Left lung (tissue), 10 donors: ENCODE measurements around the gene GPR183. TPM values are rescaled to one million over a fixed set of nuclear protein-coding genes. Genes with fewer than 3 reads are reported as not detected.
"Not testable (repeated sequence)": the region's sequence is repeated elsewhere in the genome, so short reads cannot be mapped to it uniquely, and the experiment has no call there.

Experiments
- ATAC-seq: fragments of 200-7000 bp; cut with Tn5 transposase; one replicate; pipeline ENCODE4 v1.9.1; 2020; ENCODE audit warnings: moderate library complexity
- DNase-seq, 4 donors: peaks; one replicate each; pipeline ENCODE4 v3.0.0-alpha.2; 2013 to 2020
- H3K27ac ChIP-seq, 2 donors: fragments of 200-600 bp; sonication (generic) in 1 of 2; one replicate each; pipeline versions ENCODE4 v1.5.0 to v1.8.0; 2020 to 2021
- H3K27me3 ChIP-seq, 2 donors: fragments of 200-600 bp; sonication (generic) in 1 of 2; one replicate each; pipeline versions ENCODE4 v1.5.0 to v1.8.0; 2020 to 2021
- H3K36me3 ChIP-seq, 2 donors: fragments of 200-600 bp; sonication (generic) in 1 of 2; one replicate each; pipeline versions ENCODE4 v1.5.0 to v1.8.0; 2020 to 2021
- H3K4me1 ChIP-seq, 2 donors: fragments of 200-600 bp; one replicate each; pipeline ENCODE4 v1.8.0; 2021
- H3K4me3 ChIP-seq, 2 donors: fragments of 200-600 bp; sonication (generic) in 1 of 2; one replicate each; pipeline versions ENCODE4 v1.5.0 to v1.8.0; 2020 to 2021; ENCODE audit warnings: mild to moderate bottlenecking in 1 of 2
- H3K9me3 ChIP-seq, 2 donors: fragments of 200-600 bp; sonication (generic) in 1 of 2; one replicate each; pipeline versions ENCODE4 v1.5.0 to v1.8.0; 2020 to 2021
- intact Hi-C, 2 donors: fragments of 100-400 bp; cut with DNase I; formaldehyde crosslinking; loops; one replicate each; pipeline versions ENCODE4 v1.11.2 to v1.14.2; 2022
- microRNA-seq, 2 donors: library from miRNA; unstranded; fragments of <30 nt; microRNA quantifications; one replicate each; pipeline ENCODE4, GENCODE V29; 2019
- polyA plus RNA-seq, 6 donors: library from polyadenylated mRNA; unstranded; fragments of 120-200 nt; gene quantifications; one replicate each; pipeline ENCODE4 v1.2.1, GENCODE V29; 2013; ENCODE audit not compliant: insufficient read length in 6 of 6
- total RNA-seq, 2 donors: library from RNA; stranded (reverse); fragmentation: NEBNext Ultra II Directional; extraction: Animal tissue kit (Norgen Biotek cat#: 25700); gene quantifications; one replicate each; pipeline ENCODE4 v1.2.1, GENCODE V29; 2021
- TF ChIP-seq, protein P1 (sequence below), 2 donors: fragments of 200-600 bp; sonication (generic) in 1 of 2; IDR thresholded peaks; one replicate each; pipeline versions ENCODE4 v1.5.0 to v1.8.0; 2021; ENCODE audit warnings: antibody characterized with exemption in 2 of 2
- donor health status: DM: no; HTN: yes; CAD: no.
- donor health status: DM: no; HTN: no; CAD: no.

Gene GPR183
- total and polyA plus RNA-seq, 8 donors, result 7.4 to 11.3 (median 9.5) TPM

DNA sequence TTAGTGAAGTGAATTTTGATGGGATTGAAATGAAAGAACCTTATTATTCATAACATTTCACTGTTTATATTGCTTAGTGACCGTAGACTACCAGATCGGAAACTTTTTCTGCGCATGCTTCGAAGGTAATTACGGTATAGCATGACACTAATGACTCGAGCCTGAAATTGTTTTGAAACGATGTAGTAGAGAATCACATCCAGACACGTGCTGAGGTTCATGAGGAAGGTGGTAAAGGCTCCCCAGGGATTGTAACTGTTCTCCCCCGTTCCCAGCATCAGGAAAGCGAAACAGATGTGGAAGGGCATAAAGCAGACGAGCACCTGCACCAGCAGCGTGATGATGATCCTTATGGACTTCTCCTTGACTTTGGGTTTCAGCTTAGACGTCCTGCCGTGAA is 52.4 kb downstream of the GPR183 start:
- Histone ChIP-seq H3K27ac (no peak overlapping the region), H3K4me1 (peaks cover 0 to 23% of the 10 kb centered on the region in 2 donors), H3K27me3 (no peaks in the 10 kb centered on the region), H3K4me3 (no peak overlapping the region), H3K36me3 (peaks cover 0 to 13% of the 10 kb centered on the region in 2 donors), H3K9me3 (no peaks in the 10 kb centered on the region)
- DNase-seq, result no peak
- intact Hi-C loops, result no loop called here
- TF ChIP-seq, protein P1, sequence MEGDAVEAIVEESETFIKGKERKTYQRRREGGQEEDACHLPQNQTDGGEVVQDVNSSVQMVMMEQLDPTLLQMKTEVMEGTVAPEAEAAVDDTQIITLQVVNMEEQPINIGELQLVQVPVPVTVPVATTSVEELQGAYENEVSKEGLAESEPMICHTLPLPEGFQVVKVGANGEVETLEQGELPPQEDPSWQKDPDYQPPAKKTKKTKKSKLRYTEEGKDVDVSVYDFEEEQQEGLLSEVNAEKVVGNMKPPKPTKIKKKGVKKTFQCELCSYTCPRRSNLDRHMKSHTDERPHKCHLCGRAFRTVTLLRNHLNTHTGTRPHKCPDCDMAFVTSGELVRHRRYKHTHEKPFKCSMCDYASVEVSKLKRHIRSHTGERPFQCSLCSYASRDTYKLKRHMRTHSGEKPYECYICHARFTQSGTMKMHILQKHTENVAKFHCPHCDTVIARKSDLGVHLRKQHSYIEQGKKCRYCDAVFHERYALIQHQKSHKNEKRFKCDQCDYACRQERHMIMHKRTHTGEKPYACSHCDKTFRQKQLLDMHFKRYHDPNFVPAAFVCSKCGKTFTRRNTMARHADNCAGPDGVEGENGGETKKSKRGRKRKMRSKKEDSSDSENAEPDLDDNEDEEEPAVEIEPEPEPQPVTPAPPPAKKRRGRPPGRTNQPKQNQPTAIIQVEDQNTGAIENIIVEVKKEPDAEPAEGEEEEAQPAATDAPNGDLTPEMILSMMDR (IDR thresholded peaks at IDR 0.05), result no peak
- ATAC-seq, result no peak

DNA sequence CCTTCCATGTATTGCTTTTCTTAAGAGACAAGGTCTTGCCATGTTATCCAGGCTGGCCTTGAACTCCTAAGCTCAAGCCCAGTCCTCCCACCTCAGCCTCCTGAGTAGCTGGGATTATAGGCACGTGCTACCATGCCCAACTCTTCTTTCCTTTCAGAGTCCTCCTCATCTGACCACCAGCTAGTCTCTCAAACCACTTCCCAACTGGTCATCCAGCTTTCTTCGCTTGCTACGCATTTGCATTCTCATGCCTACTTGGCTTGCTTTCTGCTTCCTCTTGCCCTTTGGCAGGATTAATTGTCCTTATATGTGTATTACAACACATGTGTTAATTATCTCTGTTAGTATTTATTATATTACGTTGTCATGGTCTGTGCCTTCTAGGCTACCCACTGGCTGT is 55.3 kb downstream of the GPR183 start:
- no peaks in the 10 kb centered on the region for H3K27me3 ChIP-seq
- peaks cover 0 to 6% of the 10 kb centered on the region in 2 donors for H3K4me1 ChIP-seq
- no peak overlapping the region for H3K27ac ChIP-seq
- H3K36me3 ChIP-seq, result peaks cover 0 to 31% of the 10 kb centered on the region in 2 donors
- no peak for DNase-seq
- H3K4me3 ChIP-seq, result no peak overlapping the region
- TF ChIP-seq, protein P1 (IDR thresholded peaks at IDR 0.05), result no peak
- ATAC-seq, result no peak
- intact Hi-C loops, result no loop called here
- no peaks in the 10 kb centered on the region for H3K9me3 ChIP-seq

DNA sequence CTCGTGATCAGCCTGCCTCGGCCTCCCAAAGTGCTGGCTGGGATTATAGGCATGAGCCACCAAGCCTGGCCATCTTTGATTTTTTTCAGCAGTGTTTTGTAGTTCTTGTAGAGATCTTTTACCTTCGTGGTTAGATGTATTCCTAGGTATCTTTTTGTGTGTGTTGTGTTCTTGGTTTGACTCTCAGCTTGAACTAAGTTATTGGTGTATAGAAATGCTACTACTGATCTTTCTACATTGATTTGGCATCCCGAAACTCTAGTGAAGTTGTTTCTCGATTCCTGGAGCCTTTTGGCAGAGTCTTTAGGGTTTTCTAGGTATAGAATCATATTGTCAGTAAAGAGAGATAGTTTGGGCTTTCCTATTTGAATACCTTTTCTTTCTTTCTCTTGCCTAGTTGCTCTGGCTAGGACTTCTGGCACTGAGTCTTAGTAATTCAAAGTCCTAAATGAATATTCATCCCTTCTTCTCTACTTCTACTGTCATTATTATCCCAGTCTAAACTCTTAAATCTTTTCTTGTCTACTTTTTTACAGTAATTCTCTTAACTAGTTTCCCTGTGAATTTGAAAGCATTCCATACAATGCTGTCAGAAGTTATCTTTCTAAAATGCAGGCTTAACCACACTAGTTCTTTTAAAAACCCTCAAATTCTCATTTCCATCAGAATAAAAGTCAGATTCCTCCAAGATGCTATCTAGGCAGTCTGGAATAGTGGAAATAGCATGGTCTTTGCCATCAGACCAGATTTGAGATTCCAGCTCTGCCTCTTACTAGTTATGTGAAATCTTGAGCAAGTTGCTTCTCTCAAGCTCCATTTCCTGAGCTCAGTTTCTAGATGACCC is 56.0 kb downstream of the GPR183 start:
- Histone ChIP-seq H3K27ac (no peak overlapping the region), H3K36me3 (peaks cover 0 to 34% of the 10 kb centered on the region in 2 donors), H3K4me3 (no peak overlapping the region), H3K4me1 (no peaks in the 10 kb centered on the region), H3K27me3 (no peaks in the 10 kb centered on the region), H3K9me3 (no peaks in the 10 kb centered on the region)
- DNase-seq (no peak), ATAC-seq (no peak)
- TF ChIP-seq, protein P1 (IDR thresholded peaks at IDR 0.05), result no peak
- intact Hi-C loops, result no loop called here

- H3K27me3 ChIP-seq, H3K9me3 ChIP-seq, intact Hi-C loops, H3K4me1 ChIP-seq, DNase-seq, ATAC-seq, H3K4me3 ChIP-seq, H3K27ac ChIP-seq: not testable (repeated sequence)
- peaks cover 0 to 39% of the 10 kb centered on the region in 2 donors for H3K36me3 ChIP-seq
Observed at GRCh38 chr13:99249606-99250005, 57.6 kb downstream of the GPR183 start.

DNA sequence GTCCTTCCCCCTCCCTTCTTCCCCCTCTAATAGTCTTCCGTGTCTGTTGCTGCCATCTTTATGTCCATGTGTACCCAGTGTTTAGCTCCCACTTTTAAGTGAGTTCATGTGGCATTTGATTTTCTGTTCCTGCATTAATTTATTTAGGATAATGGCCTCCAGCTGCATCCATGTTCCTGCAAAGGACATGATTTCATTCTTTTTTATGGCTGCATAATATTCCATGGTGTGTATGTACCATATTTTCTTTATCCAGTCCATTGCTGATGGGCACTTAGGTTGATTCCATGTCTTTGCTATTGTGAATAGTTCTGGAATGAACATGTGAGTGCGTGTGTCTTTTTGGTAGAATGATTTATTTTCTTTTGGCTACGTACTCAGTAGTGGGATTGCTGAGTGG is 58.0 kb downstream of the GPR183 start:
- H3K27me3 ChIP-seq, H3K4me3 ChIP-seq, DNase-seq, H3K9me3 ChIP-seq, H3K27ac ChIP-seq, ATAC-seq, intact Hi-C loops, H3K4me1 ChIP-seq: not testable (repeated sequence)
- peaks cover 0 to 42% of the 10 kb centered on the region in 2 donors for H3K36me3 ChIP-seq

GRCh38 chr13:99246100-99246499 is 61.1 kb downstream of the GPR183 start:
- Histone ChIP-seq H3K9me3 (no peaks in the 10 kb centered on the region), H3K36me3 (peaks cover 0 to 45% of the 10 kb centered on the region in 2 donors), H3K4me3 (no peak overlapping the region), H3K27me3 (no peaks in the 10 kb centered on the region), H3K27ac (no peak overlapping the region), H3K4me1 (no peaks in the 10 kb centered on the region)
- intact Hi-C loops, result no loop called here
- no peak for ATAC-seq
- no peak for DNase-seq
- TF ChIP-seq, protein P1 (IDR thresholded peaks at IDR 0.05), result no peak

Small RNA genes within 50 kb of the gene (microRNA-seq; reads per million reads assigned to microRNA genes)
- 0 reads per million in 2 donors for gene MIR623

Other genes with a start within 250 kb of the GPR183 start
- gene UBAC2, start 106.5 kb downstream of the GPR183 start, total RNA-seq, result 10 to 100 TPM; 56.1 to 57.4 TPM
- gene UBAC2, start 106.5 kb downstream of the GPR183 start, polyA plus RNA-seq, result 10 to 100 TPM; 63.8 to 71.6 (median 67.7) TPM
- gene GPR18, start 49.0 kb downstream of the GPR183 start, total RNA-seq, result under 1 TPM; 0.17 to 0.55 TPM
- gene GPR18, start 49.0 kb downstream of the GPR183 start, polyA plus RNA-seq, result under 1 TPM in 5 of 6 donors, not detected in 1; 0.29 to 0.65 (median 0.46) TPM
- 100 to 1,000 TPM; 150 to 155 TPM for gene TM9SF2, start 194.1 kb upstream of the GPR183 start, total RNA-seq
- 100 to 1,000 TPM; 129 to 155 (median 146) TPM for gene TM9SF2, start 194.1 kb upstream of the GPR183 start, polyA plus RNA-seq